ENCODE results near the gene C10orf105. TPM values are rescaled to one million over a fixed set of nuclear protein-coding genes. Genes with fewer than 3 reads are reported as not detected.

The C10orf105 gene
- total RNA-seq, 1 experiment from 2014 or later: not detected

DNA sequence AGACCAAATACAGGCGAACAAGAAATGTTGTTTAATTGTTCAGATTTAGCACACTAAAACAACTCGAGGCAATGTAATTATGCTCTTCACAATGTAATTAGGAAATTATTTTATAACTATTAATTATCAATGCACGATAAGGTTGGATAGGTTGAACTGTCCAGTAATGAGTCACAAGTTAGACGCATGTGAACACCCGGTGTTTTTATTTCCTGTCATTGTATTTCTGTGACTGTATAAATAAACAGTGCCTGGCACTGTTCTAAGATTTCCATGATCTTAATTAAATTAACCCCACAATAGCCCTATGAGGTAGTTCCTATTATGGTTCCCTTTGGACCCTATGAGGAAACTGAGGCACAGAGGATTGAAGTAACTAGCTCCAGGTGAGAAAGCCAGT, 26.2 kb downstream of the C10orf105 start:
- Mint-ChIP-seq H3K9me3 (ENCODE audit: low read depth, unreplicated experiment) (no peaks in the 10 kb centered on the region), H3K27me3 (ENCODE audit: unreplicated experiment) (peaks cover 13% of the 10 kb centered on the region), H3K27ac (ENCODE audit: unreplicated experiment) (peak overlapping the region; percentile 16), H3K36me3 (ENCODE audit: insufficient read depth, unreplicated experiment) (no peaks in the 10 kb centered on the region), H3K4me3 (ENCODE audit: low read depth, unreplicated experiment) (no peak overlapping the region), H3K4me1 (ENCODE audit: low read depth, unreplicated experiment) (peaks cover 8% of the 10 kb centered on the region)
- CTCF ChIA-PET: interaction anchor here (0.7 kb wide), 1 partner anchor 50 kb away, joined by 3 read pairs; no protein-coding TSS in a partner anchor
- intact Hi-C loops (cut with micrococcal nuclease; ENCODE audit: unreplicated experiment): loop anchor here (10.0 kb wide), 1 partner anchor 121 kb away; no protein-coding TSS in a partner anchor
- BruUV-seq (replicated peaks): no TSS peak
- no peak for DNase-seq
- TF ChIP-seq, protein P1, sequence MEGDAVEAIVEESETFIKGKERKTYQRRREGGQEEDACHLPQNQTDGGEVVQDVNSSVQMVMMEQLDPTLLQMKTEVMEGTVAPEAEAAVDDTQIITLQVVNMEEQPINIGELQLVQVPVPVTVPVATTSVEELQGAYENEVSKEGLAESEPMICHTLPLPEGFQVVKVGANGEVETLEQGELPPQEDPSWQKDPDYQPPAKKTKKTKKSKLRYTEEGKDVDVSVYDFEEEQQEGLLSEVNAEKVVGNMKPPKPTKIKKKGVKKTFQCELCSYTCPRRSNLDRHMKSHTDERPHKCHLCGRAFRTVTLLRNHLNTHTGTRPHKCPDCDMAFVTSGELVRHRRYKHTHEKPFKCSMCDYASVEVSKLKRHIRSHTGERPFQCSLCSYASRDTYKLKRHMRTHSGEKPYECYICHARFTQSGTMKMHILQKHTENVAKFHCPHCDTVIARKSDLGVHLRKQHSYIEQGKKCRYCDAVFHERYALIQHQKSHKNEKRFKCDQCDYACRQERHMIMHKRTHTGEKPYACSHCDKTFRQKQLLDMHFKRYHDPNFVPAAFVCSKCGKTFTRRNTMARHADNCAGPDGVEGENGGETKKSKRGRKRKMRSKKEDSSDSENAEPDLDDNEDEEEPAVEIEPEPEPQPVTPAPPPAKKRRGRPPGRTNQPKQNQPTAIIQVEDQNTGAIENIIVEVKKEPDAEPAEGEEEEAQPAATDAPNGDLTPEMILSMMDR (IDR thresholded peaks at IDR 0.05; ENCODE audit: unreplicated experiment): no peak

DNA sequence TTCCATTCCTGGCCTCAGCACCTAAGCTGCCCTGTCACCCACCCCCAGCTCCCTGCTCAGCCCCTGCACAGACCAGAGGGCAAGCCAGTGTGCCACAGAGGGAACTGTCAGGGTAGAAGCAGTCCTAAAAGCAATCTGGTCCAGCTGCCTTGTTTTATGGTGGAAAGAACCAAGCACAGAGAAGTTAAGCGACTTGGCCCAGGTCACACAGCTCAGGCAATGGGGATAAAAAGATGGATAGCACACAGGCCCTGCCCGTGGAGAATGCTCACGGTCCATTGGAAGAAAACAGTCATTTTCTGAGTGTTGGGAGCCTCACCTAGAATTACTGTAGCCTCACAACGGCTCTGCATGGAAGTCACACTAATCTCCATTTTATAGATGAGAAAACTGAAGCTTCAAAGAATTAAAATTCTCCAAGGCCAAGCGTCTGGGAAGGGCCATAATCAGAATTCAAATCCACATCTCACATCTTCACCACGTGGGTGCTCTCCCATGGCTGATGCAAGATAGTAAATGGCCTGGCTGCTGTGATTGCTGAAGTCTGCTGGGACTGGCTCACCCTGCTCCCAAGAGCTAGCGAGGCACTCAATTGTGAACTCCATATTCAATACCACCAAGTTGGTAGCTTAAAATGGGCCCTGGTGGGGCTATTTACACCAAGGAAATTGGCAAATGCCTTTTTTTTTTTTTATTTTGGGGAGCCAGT, 26.8 kb downstream of the C10orf105 start:
- Mint-ChIP-seq H3K27me3 (ENCODE audit: unreplicated experiment) (peaks cover 13% of the 10 kb centered on the region), H3K9me3 (ENCODE audit: low read depth, unreplicated experiment) (peaks cover 4% of the 10 kb centered on the region), H3K36me3 (ENCODE audit: insufficient read depth, unreplicated experiment) (no peaks in the 10 kb centered on the region), H3K27ac (ENCODE audit: unreplicated experiment) (no peak overlapping the region), H3K4me3 (ENCODE audit: low read depth, unreplicated experiment) (no peak overlapping the region), H3K4me1 (ENCODE audit: low read depth, unreplicated experiment) (peaks cover 8% of the 10 kb centered on the region)
- CTCF ChIA-PET: interaction anchor here (0.6 to 1.2 kb wide), 2 partner anchors 16 to 294 kb away, joined by 3 to 4 read pairs; no protein-coding TSS in a partner anchor
- intact Hi-C loops (cut with micrococcal nuclease; ENCODE audit: unreplicated experiment): loop anchor here (10.0 kb wide), 1 partner anchor 122 kb away; no protein-coding TSS in a partner anchor
- TF ChIP-seq, protein P1 (IDR thresholded peaks at IDR 0.05; ENCODE audit: unreplicated experiment): no peak
- DNase-seq: no peak
- no TSS peak for BruUV-seq (replicated peaks)

DNA sequence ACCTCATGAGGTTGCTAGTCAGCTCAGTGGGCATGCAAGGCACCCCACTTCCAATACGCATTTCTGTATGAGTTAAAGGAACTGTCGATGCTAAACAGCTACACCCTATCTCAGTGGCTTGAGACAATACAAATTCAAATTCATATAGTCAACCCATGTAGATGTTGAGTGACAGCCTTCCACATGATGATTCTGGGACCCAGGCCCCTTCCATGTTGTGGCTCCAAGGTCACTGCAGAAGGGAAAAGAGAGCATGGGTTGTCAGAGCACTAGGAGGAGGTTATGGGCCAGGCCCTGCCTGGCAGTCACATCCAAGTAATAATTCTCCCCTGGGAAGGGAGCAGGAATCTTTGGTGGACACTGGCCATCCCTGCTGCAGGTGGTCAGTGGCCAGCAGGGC, 28.2 kb downstream of the C10orf105 start:
- intact Hi-C loops (cut with micrococcal nuclease; ENCODE audit: unreplicated experiment): loop anchor here (10.0 kb wide), 1 partner anchor 123 kb away; no protein-coding TSS in a partner anchor

DNA sequence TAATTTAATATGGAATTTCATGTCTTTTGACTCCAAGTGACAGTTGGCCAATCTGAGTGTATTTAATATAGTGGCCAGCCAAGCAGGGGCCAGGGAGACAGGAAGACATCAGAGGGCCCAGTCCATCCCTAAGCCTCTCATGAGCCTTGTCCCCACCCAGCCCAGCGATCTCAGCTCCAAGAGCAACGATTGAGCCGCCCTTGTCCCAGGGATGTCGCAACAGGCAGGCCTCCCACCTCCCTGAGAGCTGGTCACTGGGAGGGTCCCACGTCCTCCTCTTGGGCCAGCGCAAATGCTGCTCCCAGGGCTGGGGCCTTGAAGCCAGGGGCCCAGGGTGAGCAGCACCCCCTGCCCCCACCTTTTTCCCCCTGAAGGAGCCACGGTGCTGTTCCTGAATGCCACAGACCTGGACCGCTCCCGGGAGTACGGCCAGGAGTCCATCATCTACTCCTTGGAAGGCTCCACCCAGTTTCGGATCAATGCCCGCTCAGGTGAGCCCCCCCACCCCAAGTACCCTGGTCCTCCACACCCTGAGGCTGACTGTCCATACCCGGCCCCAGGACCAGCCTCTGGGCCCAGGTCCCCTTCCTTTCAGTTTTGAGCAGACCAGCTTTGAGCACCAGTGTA, 29.4 kb downstream of the C10orf105 start:
- Mint-ChIP-seq H3K36me3 (ENCODE audit: insufficient read depth, unreplicated experiment) (no peaks in the 10 kb centered on the region), H3K4me3 (ENCODE audit: low read depth, unreplicated experiment) (no peak overlapping the region), H3K27ac (ENCODE audit: unreplicated experiment) (no peak overlapping the region), H3K9me3 (ENCODE audit: low read depth, unreplicated experiment) (peaks cover 4% of the 10 kb centered on the region), H3K27me3 (ENCODE audit: unreplicated experiment) (peaks cover 32% of the 10 kb centered on the region), H3K4me1 (ENCODE audit: low read depth, unreplicated experiment) (peaks cover 8% of the 10 kb centered on the region)
- DNase-seq: no peak
- no TSS peak for BruUV-seq (replicated peaks)
- CTCF ChIA-PET: no interaction called here
- intact Hi-C loops (cut with micrococcal nuclease; ENCODE audit: unreplicated experiment): loop anchor here (10.0 kb wide), 1 partner anchor 125 kb away; no protein-coding TSS in a partner anchor
- TF ChIP-seq, protein P1 (IDR thresholded peaks at IDR 0.05; ENCODE audit: unreplicated experiment): no peak

More for the DNA sequence above, 28.2 kb downstream of the C10orf105 start:
- CTCF ChIA-PET: interaction anchor here (0.9 kb wide), 1 partner anchor 376 kb away, joined by 3 read pairs; no protein-coding TSS in a partner anchor
- TF ChIP-seq, protein P1 (IDR thresholded peaks at IDR 0.05; ENCODE audit: unreplicated experiment): no peak
- Mint-ChIP-seq H3K9me3 (ENCODE audit: low read depth, unreplicated experiment) (peaks cover 4% of the 10 kb centered on the region), H3K36me3 (ENCODE audit: insufficient read depth, unreplicated experiment) (no peaks in the 10 kb centered on the region), H3K4me3 (ENCODE audit: low read depth, unreplicated experiment) (no peak overlapping the region), H3K27me3 (ENCODE audit: unreplicated experiment) (peaks cover 23% of the 10 kb centered on the region), H3K4me1 (ENCODE audit: low read depth, unreplicated experiment) (peaks cover 8% of the 10 kb centered on the region), H3K27ac (ENCODE audit: unreplicated experiment) (no peak overlapping the region)
- no peak for DNase-seq
- BruUV-seq (replicated peaks): no TSS peak

All from Calu3 (cell line).